IMR-90 (cell line): ENCODE data around the gene RAB36. TPM values are rescaled to one million over a fixed set of nuclear protein-coding genes. Genes with fewer than 3 reads are reported as not detected.

Source experiments
- ATAC-seq: fragments of 200-7000 bp; cut with Tn5 transposase; 2 replicates; pipeline ENCODE4 v1.9.1; 2020; ENCODE audit warnings: low read depth, mild to moderate bottlenecking, moderate library complexity
- BruUV-seq: library from RNA; stranded (reverse); fragments of 400-500 nt; replicated peaks from 2 replicates; lab custom pipeline; 2021; lab: Mats Ljungman, UMichigan
- CTCF ChIA-PET: fragments of 300-600 bp; formaldehyde crosslinking; extraction: SDS; loops from one replicate; lab custom pipeline; 2021; ENCODE audit warnings: antibody characterized with exemption; lab: Yijun Ruan, JAX
- POLR2A ChIA-PET: fragments of 300-600 bp; sonication (Branson Sonifier 250); formaldehyde crosslinking; loops from one replicate; lab custom pipeline; 2022; ENCODE audit warnings: antibody characterized with exemption; ENCODE audit not compliant: unreplicated experiment; lab: Charles Lee
- DNase-seq: peaks from one replicate; pipeline ENCODE4 v3.0.0; 2013
- H2AFZ ChIP-seq: replicated peaks from 2 replicates; pipeline ENCODE3; 2013; ENCODE audit warnings: low read length, mild to moderate bottlenecking; ENCODE audit not compliant: poor library complexity
- H2AK5ac ChIP-seq: 2 replicates; pipeline ENCODE4 v1.6.1; 2013; ENCODE audit warnings: low read depth, low read length, inconsistent platforms
- H2AK9ac ChIP-seq: replicated peaks from 2 replicates; pipeline ENCODE3; 2013; ENCODE audit warnings: mild to moderate bottlenecking, low read depth, low read length, moderate library complexity; ENCODE audit not compliant: poor library complexity
- H2BK120ac ChIP-seq: 2 replicates; pipeline ENCODE4 v1.6.1; 2013; ENCODE audit warnings: low read depth, low read length, inconsistent platforms
- H2BK15ac ChIP-seq: 3 replicates; pipeline ENCODE4 v1.6.1; 2013; ENCODE audit warnings: low read depth, low read length, inconsistent platforms
- H2BK20ac ChIP-seq: 2 replicates; pipeline ENCODE4 v1.6.1; 2013; ENCODE audit warnings: low read depth, mild to moderate bottlenecking, inconsistent platforms, low read length, moderate library complexity
- H2BK5ac ChIP-seq: 2 replicates; pipeline ENCODE4 v1.6.1; 2013; ENCODE audit warnings: mild to moderate bottlenecking, low read depth, low read length, inconsistent platforms; ENCODE audit not compliant: poor library complexity, severe bottlenecking
- H3K14ac ChIP-seq: replicated peaks from 2 replicates; pipeline ENCODE4 v1.6.1; 2013; ENCODE audit warnings: low read depth, low read length, inconsistent platforms
- H3K18ac ChIP-seq: 2 replicates; pipeline ENCODE4 v1.6.1; 2013; ENCODE audit warnings: low read depth, low read length, control low read depth
- H3K23ac ChIP-seq: 2 replicates; pipeline ENCODE4 v1.6.1; 2013; ENCODE audit warnings: low read depth, low read length, inconsistent platforms
- H3K27ac ChIP-seq: 2 replicates; pipeline ENCODE4 v1.5.1; 2013; ENCODE audit warnings: mild to moderate bottlenecking, control low read depth, low read length; ENCODE audit not compliant: insufficient read depth
- H3K27me3 ChIP-seq: 2 replicates; pipeline ENCODE4 v1.6.1; 2013; ENCODE audit warnings: low read length; ENCODE audit not compliant: control insufficient read depth, insufficient read depth
- H3K36me3 ChIP-seq: 2 replicates; pipeline ENCODE4 v1.6.1; 2013; ENCODE audit warnings: low read length, mixed read lengths; ENCODE audit not compliant: control insufficient read depth, insufficient read depth
- H3K4ac ChIP-seq: 2 replicates; pipeline ENCODE4 v1.6.1; 2013; ENCODE audit warnings: low read depth, low read length, inconsistent platforms
- H3K4me1 ChIP-seq: 2 replicates; pipeline ENCODE4 v1.6.1; 2013; ENCODE audit warnings: low read length, mixed read lengths; ENCODE audit not compliant: control insufficient read depth, insufficient read depth
- H3K4me2 ChIP-seq: 2 replicates; pipeline ENCODE4 v1.6.1; 2013; ENCODE audit warnings: low read depth, mild to moderate bottlenecking, control low read depth, low read length, moderate library complexity
- H3K4me3 ChIP-seq: 2 replicates; pipeline ENCODE4 v1.5.1; 2013; ENCODE audit warnings: low read depth, mild to moderate bottlenecking, control low read depth, low read length, moderate library complexity; ENCODE audit not compliant: insufficient read depth
- H3K56ac ChIP-seq: 2 replicates; pipeline ENCODE4 v1.6.1; 2013; ENCODE audit warnings: low read length, inconsistent platforms; ENCODE audit not compliant: insufficient read depth; ENCODE audit errors: extremely low read depth
- H3K79me1 ChIP-seq, 2 experiments: 2 replicates each; pipeline ENCODE4 v1.6.1; 2013; ENCODE audit warnings: low read length in 2 of 2, inconsistent platforms in 1 of 2, low read depth in 1 of 2
- H3K9ac ChIP-seq: 2 replicates; pipeline ENCODE4 v1.6.1; 2013; ENCODE audit warnings: low read depth, low read length, control low read depth
- H3K9me1 ChIP-seq: 2 replicates; pipeline ENCODE4 v1.6.1; 2013; ENCODE audit warnings: low read length, inconsistent platforms; ENCODE audit not compliant: insufficient read depth
- H3K9me3 ChIP-seq: 2 replicates; pipeline ENCODE4 v1.6.1; 2013; ENCODE audit warnings: low read length; ENCODE audit not compliant: control insufficient read depth, insufficient read depth
- H4K20me1 ChIP-seq: 2 replicates; pipeline ENCODE4 v1.6.1; 2013; ENCODE audit warnings: low read length, inconsistent platforms; ENCODE audit not compliant: insufficient read depth
- H4K5ac ChIP-seq: 2 replicates; pipeline ENCODE4 v1.6.1; 2013; ENCODE audit warnings: mild to moderate bottlenecking, low read depth, low read length, control low read depth
- H4K8ac ChIP-seq, 2 experiments: 2 replicates each; pipeline ENCODE4 v1.6.1; 2013; ENCODE audit warnings: low read depth in 2 of 2, low read length in 2 of 2, control low read depth in 1 of 2, inconsistent platforms in 1 of 2
- H4K91ac ChIP-seq: 2 replicates; pipeline ENCODE4 v1.6.1; 2013; ENCODE audit warnings: low read depth, low read length, inconsistent platforms; ENCODE audit not compliant: insufficient read depth
- RCOR1 ChIP-seq: IDR thresholded peaks from 2 replicates; pipeline ENCODE4 v1.6.1; 2012; ENCODE audit warnings: mild to moderate bottlenecking, low read length, improper control_type of control experiment; ENCODE audit not compliant: insufficient replicate concordance
- WGBS, 2 experiments: methylation state at CpG; one replicate each; pipeline versions ENCODE4 v1.1.5 to v1.1.7; 2013; ENCODE audit warnings: missing lambda C conversion rate in 2 of 2; ENCODE audit not compliant: insufficient read length in 1 of 2; ENCODE audit errors: extremely low coverage in 2 of 2; 5-methylcytosine and 5-hydroxymethylcytosine counted together
- dilution Hi-C: fragments of 300-500 bp; cut with HindIII; formaldehyde crosslinking; loops from one replicate; pipeline ENCODE4 v1.14.3; 2018; ENCODE audit warnings: low sequenced_read_pairs; ENCODE audit not compliant: unreplicated experiment
- in situ Hi-C: fragments of 300-500 bp; cut with MboI; formaldehyde crosslinking; loops from 3 replicates; pipeline ENCODE4 v1.14.3; 2019; ENCODE audit warnings: low sequenced_read_pairs, inconsistent platforms, mixed read lengths
- intact Hi-C: fragments of 100-400 bp; cut with micrococcal nuclease; formaldehyde crosslinking; loops from 2 replicates; pipeline ENCODE4 v1.10.0; 2022
- polyA plus RNA-seq, 3 experiments: library from polyadenylated mRNA; depleted of rRNA; stranded (reverse); fragments of >200 nt; gene quantifications; 2 replicates each; pipeline ENCODE4 v1.2.3, GENCODE V29; 2012; ENCODE audit warnings: low replicate concordance in 1 of 3
- total RNA-seq: library from RNA; depleted of rRNA; stranded (reverse); fragments of >200 nt; gene quantifications from 2 replicates; pipeline ENCODE4 v1.2.3, GENCODE V29; 2012

The RAB36 gene
- total and polyA plus RNA-seq, 2 of the 4 experiments (the other 2 are of a cell fraction), result 3.6 to 4.0 TPM

- Histone ChIP-seq H3K23ac (no peak overlapping the region), H3K18ac (no peak overlapping the region), H2BK120ac (no peak overlapping the region), H3K4ac (no peak overlapping the region), H3K14ac (no peak overlapping the region), H4K91ac (no peak overlapping the region), H2AK5ac (no peak overlapping the region), H3K4me2 (no peak overlapping the region), H3K27ac (no peak overlapping the region), H3K9ac (no peak overlapping the region), H2BK15ac (no peak overlapping the region), H3K9me3 (no peaks in the 10 kb centered on the region), H2AFZ (no peak overlapping the region), H4K20me1 (no peaks in the 10 kb centered on the region; the same call in 1 of the 2 replicates), H3K27me3 (peaks cover 6% of the 10 kb centered on the region; the same call in 1 of the 2 replicates), H3K9me1 (no peaks in the 10 kb centered on the region), H3K56ac (no peak overlapping the region), H3K4me1 (no peaks in the 10 kb centered on the region), H4K8ac (no peak overlapping the region), H2AK9ac (no peak overlapping the region), H4K5ac (no peak overlapping the region), H3K36me3 (no peaks in the 10 kb centered on the region), H2BK20ac (no peak overlapping the region), H3K4me3 (no peak overlapping the region), H2BK5ac (no peak overlapping the region), H3K79me1 (no peaks in the 10 kb centered on the region)
- in situ Hi-C loops (no loop called here), intact Hi-C loops (no loop called here), dilution Hi-C loops (no loop called here)
- DNase-seq (no peak), ATAC-seq (no peak)
- ChIA-PET POLR2A (no interaction called here), CTCF (no interaction called here)
- WGBS, 2 experiments, result 93% methylated on average over 3 of the region's 15 CpGs; no CpG with 5 or more reads in 1 of the 2 experiments
- BruUV-seq, result no TSS peak
- no peak for TF ChIP-seq RCOR1
These were observed 34.3 kb upstream of the RAB36 start for GRCh38 chr22:23110922-23111527.
